HL-60 (cell line): Measurements from ENCODE around the gene BBS2.

ENCODE experiments used
- DNase-seq, 2 experiments: peaks; one replicate each; pipeline ENCODE4 v3.0.0-alpha.2; 2010 to 2020; ENCODE audit warnings: low read depth in 1 of 2, low spot score in 1 of 2
- H3K27ac ChIP-seq: fragments of 250-450 bp; sonication (Bioruptor Pico); replicated peaks from 2 replicates; pipeline ENCODE4 v1.5.1; 2020; ENCODE audit warnings: mild to moderate bottlenecking, moderate library complexity
- H3K27me3 ChIP-seq: fragments of 250-450 bp; sonication (Bioruptor Pico); 2 replicates; pipeline ENCODE4 v1.5.1; 2021; ENCODE audit warnings: mild to moderate bottlenecking, moderate library complexity; ENCODE audit not compliant: insufficient read depth, poor library complexity, severe bottlenecking
- H3K4me3 ChIP-seq: replicated peaks from 2 replicates; pipeline ENCODE4 v1.5.1; 2011; ENCODE audit warnings: mild to moderate bottlenecking, control low read depth, low read length; ENCODE audit not compliant: insufficient read depth
- GABPA ChIP-seq: IDR thresholded peaks from 2 replicates; pipeline ENCODE4 v1.6.1; 2012; ENCODE audit warnings: low read depth
- POLR2AphosphoS5 ChIP-seq: IDR thresholded peaks from 2 replicates; pipeline ENCODE4 v1.6.1; 2012; ENCODE audit warnings: low read depth
- SPI1 ChIP-seq: IDR thresholded peaks from 2 replicates; pipeline ENCODE4 v1.6.1; 2012; ENCODE audit warnings: low read depth, mild to moderate bottlenecking, borderline replicate concordance
- TF ChIP-seq, protein P1 (sequence below): IDR thresholded peaks from one replicate; pipeline ENCODE4 v1.5.1; 2011; ENCODE audit warnings: low read length, control low read depth, inconsistent platforms; ENCODE audit not compliant: insufficient read depth
- TF ChIP-seq, protein P2 (sequence below): IDR thresholded peaks from 2 replicates; pipeline ENCODE4 v1.6.1; 2012; ENCODE audit warnings: low read depth; ENCODE audit not compliant: insufficient replicate concordance

BBS2 gene

GRCh38 chr16:56514845-56515244 is 5.0 kb downstream of the BBS2 start:
- Histone ChIP-seq H3K27ac (no peak overlapping the region), H3K27me3 (no peaks in the 10 kb centered on the region), H3K4me3 (no peak overlapping the region)
- DNase-seq = no peak
- TF ChIP-seq, protein P1, sequence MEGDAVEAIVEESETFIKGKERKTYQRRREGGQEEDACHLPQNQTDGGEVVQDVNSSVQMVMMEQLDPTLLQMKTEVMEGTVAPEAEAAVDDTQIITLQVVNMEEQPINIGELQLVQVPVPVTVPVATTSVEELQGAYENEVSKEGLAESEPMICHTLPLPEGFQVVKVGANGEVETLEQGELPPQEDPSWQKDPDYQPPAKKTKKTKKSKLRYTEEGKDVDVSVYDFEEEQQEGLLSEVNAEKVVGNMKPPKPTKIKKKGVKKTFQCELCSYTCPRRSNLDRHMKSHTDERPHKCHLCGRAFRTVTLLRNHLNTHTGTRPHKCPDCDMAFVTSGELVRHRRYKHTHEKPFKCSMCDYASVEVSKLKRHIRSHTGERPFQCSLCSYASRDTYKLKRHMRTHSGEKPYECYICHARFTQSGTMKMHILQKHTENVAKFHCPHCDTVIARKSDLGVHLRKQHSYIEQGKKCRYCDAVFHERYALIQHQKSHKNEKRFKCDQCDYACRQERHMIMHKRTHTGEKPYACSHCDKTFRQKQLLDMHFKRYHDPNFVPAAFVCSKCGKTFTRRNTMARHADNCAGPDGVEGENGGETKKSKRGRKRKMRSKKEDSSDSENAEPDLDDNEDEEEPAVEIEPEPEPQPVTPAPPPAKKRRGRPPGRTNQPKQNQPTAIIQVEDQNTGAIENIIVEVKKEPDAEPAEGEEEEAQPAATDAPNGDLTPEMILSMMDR = no peak
- TF ChIP-seq POLR2AphosphoS5 = no peak
- TF ChIP-seq SPI1 = no peak
- no peak for TF ChIP-seq GABPA
- TF ChIP-seq, protein P2, sequence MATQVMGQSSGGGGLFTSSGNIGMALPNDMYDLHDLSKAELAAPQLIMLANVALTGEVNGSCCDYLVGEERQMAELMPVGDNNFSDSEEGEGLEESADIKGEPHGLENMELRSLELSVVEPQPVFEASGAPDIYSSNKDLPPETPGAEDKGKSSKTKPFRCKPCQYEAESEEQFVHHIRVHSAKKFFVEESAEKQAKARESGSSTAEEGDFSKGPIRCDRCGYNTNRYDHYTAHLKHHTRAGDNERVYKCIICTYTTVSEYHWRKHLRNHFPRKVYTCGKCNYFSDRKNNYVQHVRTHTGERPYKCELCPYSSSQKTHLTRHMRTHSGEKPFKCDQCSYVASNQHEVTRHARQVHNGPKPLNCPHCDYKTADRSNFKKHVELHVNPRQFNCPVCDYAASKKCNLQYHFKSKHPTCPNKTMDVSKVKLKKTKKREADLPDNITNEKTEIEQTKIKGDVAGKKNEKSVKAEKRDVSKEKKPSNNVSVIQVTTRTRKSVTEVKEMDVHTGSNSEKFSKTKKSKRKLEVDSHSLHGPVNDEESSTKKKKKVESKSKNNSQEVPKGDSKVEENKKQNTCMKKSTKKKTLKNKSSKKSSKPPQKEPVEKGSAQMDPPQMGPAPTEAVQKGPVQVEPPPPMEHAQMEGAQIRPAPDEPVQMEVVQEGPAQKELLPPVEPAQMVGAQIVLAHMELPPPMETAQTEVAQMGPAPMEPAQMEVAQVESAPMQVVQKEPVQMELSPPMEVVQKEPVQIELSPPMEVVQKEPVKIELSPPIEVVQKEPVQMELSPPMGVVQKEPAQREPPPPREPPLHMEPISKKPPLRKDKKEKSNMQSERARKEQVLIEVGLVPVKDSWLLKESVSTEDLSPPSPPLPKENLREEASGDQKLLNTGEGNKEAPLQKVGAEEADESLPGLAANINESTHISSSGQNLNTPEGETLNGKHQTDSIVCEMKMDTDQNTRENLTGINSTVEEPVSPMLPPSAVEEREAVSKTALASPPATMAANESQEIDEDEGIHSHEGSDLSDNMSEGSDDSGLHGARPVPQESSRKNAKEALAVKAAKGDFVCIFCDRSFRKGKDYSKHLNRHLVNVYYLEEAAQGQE = no peak

GRCh38 chr16:56513972-56514371 is 5.9 kb downstream of the BBS2 start:
- Histone ChIP-seq H3K4me3 (no peak overlapping the region), H3K27me3 (no peaks in the 10 kb centered on the region), H3K27ac (no peak overlapping the region)
- TF ChIP-seq, protein P1 = peak; percentile 46
- TF ChIP-seq GABPA = no peak
- TF ChIP-seq, protein P2 = no peak
- peak; percentile 28 to 69 for DNase-seq

DNA sequence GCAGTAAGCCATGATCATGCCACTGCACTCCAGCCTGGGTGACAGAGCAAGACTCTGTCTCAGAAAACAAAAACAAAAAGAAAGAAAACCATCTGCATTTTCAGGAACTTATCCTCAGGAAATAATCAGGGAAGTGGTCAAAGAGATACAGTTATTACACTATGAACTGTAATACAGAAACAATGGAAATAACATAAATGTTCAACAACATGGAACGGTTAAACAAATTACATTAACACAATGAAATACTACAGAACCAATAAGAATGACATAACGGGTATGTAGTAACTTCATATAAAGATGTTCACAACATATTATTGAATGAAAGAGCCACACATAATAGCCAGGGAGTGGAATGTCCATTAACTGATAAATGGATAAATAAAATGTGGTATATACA is 6.7 kb downstream of the BBS2 start:
- no peak overlapping the region for H3K4me3 ChIP-seq
- DNase-seq = no peak
- no peaks in the 10 kb centered on the region for H3K27me3 ChIP-seq
- H3K27ac ChIP-seq = no peak overlapping the region
- TF ChIP-seq, protein P1 = no peak
- TF ChIP-seq, protein P2 = no peak
- TF ChIP-seq POLR2AphosphoS5 (no peak), GABPA (no peak), SPI1 (no peak)
